Neuronal stem cell (in vitro differentiated cells): Measurements from ENCODE around the gene MRM1.
A peak's percentile ranks its signal among the peaks of the same experiment; 100 is the strongest.

Experiments used
- DNase-seq: peaks from one replicate; pipeline ENCODE4 v3.0.0-alpha.2; 2013; ENCODE audit warnings: low spot score
- H2AFZ ChIP-seq: one replicate; pipeline ENCODE4 v1.6.1; 2013; ENCODE audit warnings: mild to moderate bottlenecking, low read length, inconsistent platforms
- H2AK5ac ChIP-seq: 2 replicates; pipeline ENCODE4 v1.6.1; 2013; ENCODE audit warnings: low read depth, mild to moderate bottlenecking, inconsistent platforms, low read length, moderate library complexity, mixed read lengths
- H2BK120ac ChIP-seq: 2 replicates; pipeline ENCODE4 v1.6.1; 2013; ENCODE audit warnings: low read depth, mild to moderate bottlenecking, inconsistent platforms, low read length, moderate library complexity, mixed read lengths
- H2BK12ac ChIP-seq: one replicate; pipeline ENCODE4 v1.6.1; 2013; ENCODE audit warnings: low read length, inconsistent platforms
- H2BK15ac ChIP-seq: 2 replicates; pipeline ENCODE4 v1.6.1; 2013; ENCODE audit warnings: mild to moderate bottlenecking, low read length, inconsistent platforms, mixed read lengths
- H2BK5ac ChIP-seq: one replicate; pipeline ENCODE4 v1.6.1; 2013; ENCODE audit warnings: inconsistent platforms, mild to moderate bottlenecking, low read length, moderate library complexity
- H3K14ac ChIP-seq: one replicate; pipeline ENCODE4 v1.6.1; 2013; ENCODE audit warnings: low read length, inconsistent platforms
- H3K18ac ChIP-seq: 2 replicates; pipeline ENCODE4 v1.6.1; 2013; ENCODE audit warnings: low read length, inconsistent platforms
- H3K23ac ChIP-seq: 2 replicates; pipeline ENCODE4 v1.6.1; 2013; ENCODE audit warnings: low read depth, mild to moderate bottlenecking, mixed read lengths, low read length, inconsistent platforms; ENCODE audit not compliant: poor library complexity
- H3K27ac ChIP-seq: replicated peaks from 3 replicates; pipeline ENCODE4 v1.5.1; 2013; ENCODE audit warnings: low read length, inconsistent platforms
- H3K27me3 ChIP-seq, 3 experiments: 2 replicates each; pipeline ENCODE4 v1.6.1; 2013; ENCODE audit warnings: low read length in 3 of 3, mild to moderate bottlenecking in 2 of 3, inconsistent platforms in 1 of 3, low read depth in 1 of 3, mixed read lengths in 1 of 3, moderate library complexity in 1 of 3; ENCODE audit not compliant: control insufficient read depth in 3 of 3, insufficient read depth in 3 of 3
- H3K36me3 ChIP-seq, 2 donors: replicated peaks in 1 of 2; 2 replicates each; pipeline ENCODE4 v1.6.1; 2013; ENCODE audit warnings: low read length in 2 of 2; ENCODE audit not compliant: control insufficient read depth in 2 of 2, insufficient read depth in 2 of 2
- H3K4ac ChIP-seq: 2 replicates; pipeline ENCODE4 v1.6.1; 2013; ENCODE audit warnings: inconsistent platforms, mild to moderate bottlenecking, low read length, moderate library complexity
- H3K4me1 ChIP-seq, 2 donors: 1 replicate in 1 of 2; 2 replicates in 1 of 2; pipeline ENCODE4 v1.6.1; 2013; ENCODE audit warnings: low read length in 2 of 2, low read depth in 1 of 2; ENCODE audit not compliant: control insufficient read depth in 2 of 2, insufficient read depth in 1 of 2
- H3K4me2 ChIP-seq: one replicate; pipeline ENCODE4 v1.6.1; 2013; ENCODE audit warnings: mild to moderate bottlenecking, low read length, inconsistent platforms; ENCODE audit not compliant: insufficient read depth, poor library complexity, severe bottlenecking
- H3K4me3 ChIP-seq, 2 donors: 2 replicates each; pipeline ENCODE4 v1.5.1; 2013; ENCODE audit warnings: low read length in 2 of 2, mild to moderate bottlenecking in 2 of 2, inconsistent platforms in 1 of 2, moderate library complexity in 1 of 2
- H3K79me1 ChIP-seq: one replicate; pipeline ENCODE4 v1.6.1; 2013; ENCODE audit warnings: low read depth, mild to moderate bottlenecking, inconsistent platforms, low read length, moderate library complexity
- H3K9ac ChIP-seq: one replicate; pipeline ENCODE4 v1.6.1; 2013; ENCODE audit warnings: mild to moderate bottlenecking, low read depth, low read length, inconsistent platforms; ENCODE audit not compliant: poor library complexity
- H3K9me3 ChIP-seq, 2 donors: replicated peaks in 1 of 2; 2 replicates each; pipeline versions ENCODE3 to v1.6.1; 2013; ENCODE audit warnings: low read length in 2 of 2, mild to moderate bottlenecking in 2 of 2, inconsistent platforms in 1 of 2, low read depth in 1 of 2, mixed read lengths in 1 of 2, moderate library complexity in 1 of 2; ENCODE audit not compliant: control insufficient read depth in 2 of 2, insufficient read depth in 1 of 2
- H4K8ac ChIP-seq: one replicate; pipeline ENCODE4 v1.6.1; 2013; ENCODE audit warnings: low read depth, mild to moderate bottlenecking, inconsistent platforms, low read length, moderate library complexity
- H4K91ac ChIP-seq: one replicate; pipeline ENCODE4 v1.6.1; 2013; ENCODE audit warnings: low read length, low read depth, mild to moderate bottlenecking, inconsistent platforms; ENCODE audit not compliant: poor library complexity
- WGBS, 2 donors: extraction: QIAGEN DNeasy Blood & Tissue Kit; methylation state at CpG; one replicate each; pipeline ENCODE4 v1.1.7; 2013; ENCODE audit warnings: missing lambda C conversion rate in 2 of 2, mixed read lengths in 1 of 2; ENCODE audit not compliant: insufficient read length in 2 of 2, insufficient replicate concordance in 1 of 2; ENCODE audit errors: extremely low coverage in 2 of 2; 5-methylcytosine and 5-hydroxymethylcytosine counted together

The MRM1 gene

GRCh38 chr17:36597866-36598777 lies 3.3 kb upstream of the MRM1 start:
- H3K27me3 ChIP-seq, result peaks cover 0 to 2% (median 0%) of the 10 kb centered on the region in 3 experiments
- H3K9me3 ChIP-seq, result no peaks in the 10 kb centered on the region
- WGBS, 2 donors, result no CpG with 5 or more reads among the region's 11 CpGs
- H3K27ac ChIP-seq, result no peak overlapping the region
- no peak overlapping the region for H3K4ac ChIP-seq
- no peak overlapping the region for H3K9ac ChIP-seq
- H2AFZ ChIP-seq, result no peak overlapping the region
- H3K23ac ChIP-seq, result no peak overlapping the region
- no peak overlapping the region for H2BK12ac ChIP-seq
- no peak overlapping the region for H4K8ac ChIP-seq
- no peak for DNase-seq
- no peak overlapping the region for H2BK5ac ChIP-seq
- H3K4me3 ChIP-seq, result no peak overlapping the region
- peaks cover 14 to 20% of the 10 kb centered on the region in 2 donors for H3K4me1 ChIP-seq
- H3K79me1 ChIP-seq, result peaks cover 6% of the 10 kb centered on the region
- no peak overlapping the region for H3K14ac ChIP-seq
- H3K4me2 ChIP-seq, result no peak overlapping the region
- H2BK15ac ChIP-seq, result no peak overlapping the region
- no peak overlapping the region for H2BK120ac ChIP-seq
- H3K18ac ChIP-seq, result no peak overlapping the region
- peaks cover 9 to 32% of the 10 kb centered on the region in 2 donors for H3K36me3 ChIP-seq
- no peak overlapping the region for H4K91ac ChIP-seq
- no peak overlapping the region for H2AK5ac ChIP-seq

- Histone ChIP-seq H3K18ac (no peak overlapping the region), H3K36me3 (peaks cover 9 to 32% of the 10 kb centered on the region in 2 donors), H3K27ac (no peak overlapping the region), H3K14ac (no peak overlapping the region), H2BK12ac (no peak overlapping the region), H2AK5ac (peak overlapping the region; percentile 24), H3K9ac (peak overlapping the region; percentile 24), H2BK5ac (no peak overlapping the region), H2AFZ (no peak overlapping the region), H3K9me3 (no peaks in the 10 kb centered on the region), H3K23ac (no peak overlapping the region), H3K4ac (no peak overlapping the region), H4K8ac (no peak overlapping the region), H3K79me1 (peaks cover 6% of the 10 kb centered on the region), H4K91ac (no peak overlapping the region), H2BK15ac (no peak overlapping the region), H3K4me3 (no peak overlapping the region), H3K4me2 (no peak overlapping the region), H3K4me1 (peaks cover 12 to 15% of the 10 kb centered on the region in 2 donors), H2BK120ac (no peak overlapping the region), H3K27me3 (peaks cover 0 to 2% (median 0%) of the 10 kb centered on the region in 3 experiments)
- WGBS, 2 donors, result no CpG with 5 or more reads among the region's 13 CpGs
- DNase-seq, result no peak
Observed at GRCh38 chr17:36598951-36599401, 2.4 kb upstream of the MRM1 start.

DNA sequence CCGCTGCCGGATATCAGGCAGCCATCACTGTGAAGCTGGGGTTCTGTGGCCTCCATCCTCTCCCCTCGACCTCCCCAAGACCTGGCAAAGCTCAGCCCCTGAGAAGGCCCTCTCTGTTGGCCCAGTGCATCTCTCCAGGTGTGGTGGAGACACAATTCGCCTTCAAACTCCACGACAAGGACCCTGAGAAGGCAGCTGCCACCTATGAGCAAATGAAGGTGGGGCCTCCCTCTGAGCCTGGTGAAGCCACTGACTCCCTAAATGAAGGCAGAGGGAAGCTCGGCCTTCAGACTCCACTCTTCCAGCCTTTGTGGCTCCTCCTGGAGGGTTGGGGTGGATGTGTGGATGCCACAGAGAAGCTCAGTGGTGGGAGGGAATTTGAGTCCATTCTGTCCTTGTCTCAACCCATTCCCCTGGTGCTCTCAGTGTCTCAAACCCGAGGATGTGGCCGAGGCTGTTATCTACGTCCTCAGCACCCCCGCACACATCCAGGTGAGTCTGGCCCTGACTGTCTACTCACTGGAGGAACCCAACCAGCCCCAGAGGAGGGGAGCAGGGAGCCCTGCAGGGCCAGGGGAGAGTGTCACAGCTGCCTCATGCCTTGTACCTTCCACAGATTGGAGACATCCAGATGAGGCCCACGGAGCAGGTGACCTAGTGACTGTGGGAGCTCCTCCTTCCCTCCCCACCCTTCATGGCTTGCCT lies 1.7 kb upstream of the MRM1 start:
- Histone ChIP-seq H3K27ac (no peak overlapping the region), H3K4me2 (no peak overlapping the region)
- WGBS, 2 donors, result no CpG with 5 or more reads among the region's 11 CpGs

GRCh38 chr17:36600465-36600864 lies 918 bp upstream of the MRM1 start:
- Histone ChIP-seq H2BK5ac (no peak overlapping the region), H3K9ac (no peak overlapping the region), H3K4ac (no peak overlapping the region), H3K23ac (no peak overlapping the region), H2BK120ac (no peak overlapping the region), H2AFZ (peak overlapping the region; percentile 94), H2BK15ac (no peak overlapping the region), H3K79me1 (peaks cover 2% of the 10 kb centered on the region), H3K9me3 (no peaks in the 10 kb centered on the region), H3K18ac (no peak overlapping the region), H3K27ac (no peak overlapping the region), H3K4me3 (peak overlapping the region in 1 of 2 donors; percentile 67), H4K91ac (no peak overlapping the region), H2BK12ac (no peak overlapping the region), H2AK5ac (no peak overlapping the region), H4K8ac (no peak overlapping the region), H3K14ac (no peak overlapping the region), H3K36me3 (peaks cover 9 to 26% of the 10 kb centered on the region in 2 donors), H3K4me1 (peaks cover 13 to 15% of the 10 kb centered on the region in 2 donors), H3K4me2 (no peak overlapping the region), H3K27me3 (peaks cover 0 to 2% (median 0%) of the 10 kb centered on the region in 3 experiments)
- no CpG with 5 or more reads among the region's 3 CpGs for WGBS, 2 donors
- no peak for DNase-seq

More for the DNA sequence above, 1.7 kb upstream of the MRM1 start:
- H2AK5ac ChIP-seq, result no peak overlapping the region
- H3K14ac ChIP-seq, result no peak overlapping the region
- H3K18ac ChIP-seq, result no peak overlapping the region
- peak overlapping the region; percentile 53 for H3K23ac ChIP-seq
- no peak overlapping the region for H2BK15ac ChIP-seq
- peaks cover 13 to 15% of the 10 kb centered on the region in 2 donors for H3K4me1 ChIP-seq
- no peak overlapping the region for H4K91ac ChIP-seq
- no peak for DNase-seq
- no peak overlapping the region for H3K9ac ChIP-seq
- H2AFZ ChIP-seq, result no peak overlapping the region
- H2BK12ac ChIP-seq, result peak overlapping the region; percentile 35
- no peak overlapping the region for H2BK120ac ChIP-seq
- H3K79me1 ChIP-seq, result peaks cover 3% of the 10 kb centered on the region
- H3K4ac ChIP-seq, result no peak overlapping the region
- no peak overlapping the region for H4K8ac ChIP-seq
- peaks cover 0 to 2% (median 0%) of the 10 kb centered on the region in 3 experiments for H3K27me3 ChIP-seq
- H3K36me3 ChIP-seq, result peaks cover 9 to 29% of the 10 kb centered on the region in 2 donors
- no peak overlapping the region for H2BK5ac ChIP-seq
- no peaks in the 10 kb centered on the region for H3K9me3 ChIP-seq
- H3K4me3 ChIP-seq, result no peak overlapping the region
